Heart right ventricle (tissue), 16 donors: ENCODE data around the gene YWHAH. TPM values are rescaled to one million over a fixed set of nuclear protein-coding genes. Genes with fewer than 3 reads are reported as not detected.

Experiments
- ATAC-seq, 8 donors: fragments of 200-7000 bp; cut with Tn5 transposase; one replicate each; pipeline ENCODE4 v1.9.1; 2020; ENCODE audit warnings: mild to moderate bottlenecking in 8 of 8, moderate library complexity in 8 of 8, moderate number of reproducible peaks in 1 of 8
- DNase-seq, 2 donors: peaks; one replicate each; pipeline ENCODE4 v3.0.0-alpha.2; 2020
- H3K27ac ChIP-seq, 10 donors: fragments of 200-600 bp; sonication (generic) in 2 of 10; one replicate each; pipeline versions ENCODE4 v1.5.0 to v1.8.0; 2020 to 2022; ENCODE audit warnings: mild to moderate bottlenecking in 3 of 10
- H3K27me3 ChIP-seq, 7 donors: fragments of 200-600 bp; one replicate each; pipeline ENCODE4 v1.8.0; 2021 to 2022; ENCODE audit warnings: mild to moderate bottlenecking in 2 of 7
- H3K36me3 ChIP-seq, 9 donors: fragments of 200-600 bp; sonication (generic) in 1 of 9; one replicate each; pipeline versions ENCODE4 v1.5.0 to v1.8.0; 2020 to 2022; ENCODE audit warnings: mild to moderate bottlenecking in 2 of 9
- H3K4me1 ChIP-seq, 9 donors: fragments of 200-600 bp; sonication (generic) in 1 of 9; one replicate each; pipeline versions ENCODE4 v1.5.0 to v1.8.0; 2020 to 2022; ENCODE audit warnings: mild to moderate bottlenecking in 4 of 9
- H3K4me3 ChIP-seq, 10 donors: fragments of 200-600 bp; sonication (generic) in 2 of 10; one replicate each; pipeline versions ENCODE4 v1.5.0 to v1.8.0; 2020 to 2022; ENCODE audit warnings: mild to moderate bottlenecking in 7 of 10, moderate library complexity in 2 of 10
- H3K9me3 ChIP-seq, 11 donors: fragments of 200-600 bp in 10 of 11; sonication (generic) in 2 of 11; one replicate each; pipeline versions ENCODE4 v1.5.0 to v1.8.0; 2013 to 2022; ENCODE audit warnings: mild to moderate bottlenecking in 2 of 11, control low read depth in 1 of 11, moderate library complexity in 1 of 11
- CTCF ChIP-seq, 9 donors: fragments of 200-600 bp; sonication (generic) in 2 of 9; IDR thresholded peaks; one replicate each; pipeline versions ENCODE4 v1.5.0 to v1.8.0; 2021 to 2022; ENCODE audit warnings: antibody characterized with exemption in 9 of 9, mild to moderate bottlenecking in 5 of 9, moderate library complexity in 1 of 9
- WGBS, 2 donors: extraction: QIAGEN DNeasy Blood & Tissue Kit; methylation state at CpG; one replicate each; pipeline ENCODE4 v1.1.7; 2013; ENCODE audit warnings: inconsistent platforms in 1 of 2; 5-methylcytosine and 5-hydroxymethylcytosine counted together
- intact Hi-C, 10 donors: fragments of 100-400 bp; cut with DNase I; formaldehyde crosslinking; loops; one replicate each; pipeline versions ENCODE4 v1.11.1 to v1.14.2; 2022
- polyA plus RNA-seq, 2 donors: library from polyadenylated mRNA; stranded (reverse); fragments of 200-250 nt; gene quantifications; one replicate each; pipeline ENCODE4 v1.2.3, GENCODE V29; 2013
- total RNA-seq, 10 donors: library from RNA; stranded (reverse); fragmentation: NEBNext Ultra II Directional in 3 of 10; extraction: Animal tissue kit (Norgen Biotek cat#: 25700) in 3 of 10; gene quantifications; one replicate each; pipeline versions ENCODE4 v1.2.1 to v1.2.4, GENCODE V29; 2021 to 2023
- donor health status: Arrhythmogenic right ventricular cardiomyopathy.
- donor health status: ischemic (EF 13 %, LVEDD 7.1; RV severe dilation, severe dysfunction).
- donor health status: healthy with polysubstance abuse.
- donor health status: DM: no; HTN: yes; CAD: no.
- donor health status: DM: no; HTN: no; CAD: no.
- donor health status: ischemic (EF 25% LVEDD 6.9; RV normal size, moderate dysfunction).
- donor health status: ischemic (EF 25% LVEDD 5.7; RV mildly dilated, moderate dysfunction).
- donor health status: healthy.
- donor health status: DM: yes; HTN: yes; CAD: no.
- donor health status: Ischemic cardiomyopathy.
- donor health status: ischemic (EF 35%, LVEDD 5.7; RV mildly dilated, moderate dysfunction).
- donor health status: nonischemic (EF 11% LVEDD 7.7; RV severe dilation, severe dysfunction).
- donor health status: DM: yes; HTN: yes; CAD: no.
- donor health status: PGD.
- donor health status: ischemic (EF 29% LVEDD 5.4; RV normal size, mild dysfunction).
- donor health status: nonischemic (EF 23%, LVEDD 6.1; RV moderate dilation, normal function).

YWHAH gene
- total and polyA plus RNA-seq, 12 donors: 38.8 to 115 (median 75.8) TPM

- H3K4me3 ChIP-seq: peak overlapping the region in 9 of 10 donors; percentile 26 to 57 (median 48)
- intact Hi-C loops: loop anchor here in 9 of 10 donors (2.0 to 10.0 kb wide), 11 partner anchors 25 to 505 kb away; partner anchors contain the start of genes FBXO7 (in 6 of the 9), RFPL2 (in 5 of the 9), PISD (in 1 of the 9) and YWHAH (in 1 of the 9)
- ATAC-seq (peak; percentile 77 to 88 (median 86)), DNase-seq (peak; percentile 25 to 36)
- H3K36me3 ChIP-seq: no peaks in the 10 kb centered on the region
- H3K4me1 ChIP-seq: peaks cover 3 to 21% (median 11%) of the 10 kb centered on the region in 9 donors
- WGBS, 2 donors: 34 to 36% methylated on average over 19 of the region's 19 CpGs
- H3K9me3 ChIP-seq: no peaks in the 10 kb centered on the region
- H3K27me3 ChIP-seq: no peaks in the 10 kb centered on the region
- no peak overlapping the region for H3K27ac ChIP-seq
- peak in 4 of 9 donors; percentile 26 to 62 (median 44) for TF ChIP-seq CTCF (IDR thresholded peaks at IDR 0.05)
These were observed 25.6 kb downstream of the YWHAH start for GRCh38 chr22:31969789-31970489.

- peaks cover 3 to 21% (median 11%) of the 10 kb centered on the region in 9 donors for H3K4me1 ChIP-seq
- ATAC-seq (peak; percentile 94 to 98 (median 96)), DNase-seq (peak; percentile 74 to 86)
- no peaks in the 10 kb centered on the region for H3K9me3 ChIP-seq
- peak; percentile 92 to 96 (median 94) for TF ChIP-seq CTCF (IDR thresholded peaks at IDR 0.05)
- H3K27ac ChIP-seq: peak overlapping the region in 3 of 10 donors; percentile 16 to 43 (median 17)
- intact Hi-C loops: loop anchor here in 9 of 10 donors (2.0 to 10.0 kb wide), 10 partner anchors 26 to 504 kb away; partner anchors contain the start of genes FBXO7 (in 6 of the 9), RFPL2 (in 5 of the 9) and YWHAH (in 1 of the 9)
- 16 to 18% methylated on average over 48 to 55 of the region's 55 CpGs for WGBS, 2 donors
- peak overlapping the region in 9 of 10 donors; percentile 26 to 57 (median 48) for H3K4me3 ChIP-seq
- H3K27me3 ChIP-seq: no peaks in the 10 kb centered on the region
- H3K36me3 ChIP-seq: no peaks in the 10 kb centered on the region
These were observed 26.4 kb downstream of the YWHAH start for GRCh38 chr22:31970490-31971444.

DNA sequence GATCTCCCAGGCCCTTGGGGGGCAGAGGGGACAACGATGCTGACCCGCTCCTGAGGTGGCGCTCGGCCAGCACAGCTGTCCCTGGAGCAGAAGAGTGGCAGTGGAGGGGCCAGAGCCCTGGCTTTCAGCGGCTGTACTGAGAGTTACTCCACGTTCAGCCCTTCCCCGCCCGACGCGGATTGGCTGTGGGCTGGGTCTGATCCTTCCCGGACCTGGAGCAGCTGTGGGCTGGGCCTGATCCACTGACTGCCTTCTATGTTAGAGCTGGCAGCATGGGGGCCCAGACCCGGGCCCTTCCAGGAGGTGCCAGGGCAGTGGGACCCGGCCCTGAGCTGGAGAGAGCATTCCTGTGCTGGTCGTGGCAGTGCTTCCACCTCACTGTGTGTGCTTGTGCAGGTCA lies 27.8 kb downstream of the YWHAH start:
- intact Hi-C loops: loop anchor here in 9 of 10 donors (5.0 to 10.0 kb wide), 9 partner anchors 230 to 503 kb away; partner anchors contain the start of genes FBXO7 (in 6 of the 9) and RFPL2 (in 5 of the 9)
- H3K36me3 ChIP-seq: no peaks in the 10 kb centered on the region
- no peak for ATAC-seq

More for the DNA sequence above, 27.8 kb downstream of the YWHAH start:
- 78 to 82% methylated on average over 14 of the region's 14 CpGs for WGBS, 2 donors
- Histone ChIP-seq H3K9me3 (no peaks in the 10 kb centered on the region), H3K4me1 (peaks cover 3 to 21% (median 11%) of the 10 kb centered on the region in 9 donors), H3K4me3 (no peak overlapping the region), H3K27ac (no peak overlapping the region), H3K27me3 (no peaks in the 10 kb centered on the region)
- DNase-seq: no peak
- no peak for TF ChIP-seq CTCF (IDR thresholded peaks at IDR 0.05)
